Heart left ventricle (tissue), 13 donors: Measurements from ENCODE around the gene ZNF160.

Experiments
- CTCF ChIP-seq, 12 donors: fragments of 200-600 bp; sonication (generic) in 4 of 12; IDR thresholded peaks; one replicate each; pipeline versions ENCODE4 v1.5.0 to v1.8.0; 2018 to 2022; ENCODE audit warnings: antibody characterized with exemption in 12 of 12, mild to moderate bottlenecking in 5 of 12
- POLR2A ChIP-seq, 2 donors: fragments of 450-650 bp; IDR thresholded peaks; one replicate each; pipeline ENCODE4 v1.6.1; 2017; ENCODE audit warnings: antibody characterized with exemption in 2 of 2, mild to moderate bottlenecking in 2 of 2, moderate library complexity in 2 of 2
- donor health status: ischemic (EF 13 %, LVEDD 7.1; RV severe dilation, severe dysfunction).
- donor health status: DM: no; HTN: yes; CAD: no.
- donor health status: DM: no; HTN: no; CAD: no.
- donor health status: ischemic (EF 25% LVEDD 6.9; RV normal size, moderate dysfunction).
- donor health status: ischemic (EF 25% LVEDD 5.7; RV mildly dilated, moderate dysfunction).
- donor health status: ischemic (EF 35%, LVEDD 5.7; RV mildly dilated, moderate dysfunction).
- donor health status: nonischemic (EF 11% LVEDD 7.7; RV severe dilation, severe dysfunction).
- donor health status: DM: yes; HTN: yes; CAD: no.
- donor health status: PGD.
- donor health status: ischemic (EF 29% LVEDD 5.4; RV normal size, mild dysfunction).
- donor health status: nonischemic (EF 23%, LVEDD 6.1; RV moderate dilation, normal function).

GRCh38 chr19:53147645-53148044, 44.4 kb upstream of the ZNF160 start:
- TF ChIP-seq CTCF (IDR thresholded peaks at IDR 0.05), result no peak
- no peak for TF ChIP-seq POLR2A (IDR thresholded peaks at IDR 0.05)
